Activated T-cell treated with anti-CD3 and anti-CD28 coated beads, Interleukin-2, amount 50 U/mL, for 48 hours (primary cell): ENCODE data around the gene CNN1.

Source experiments
- DNase-seq, 2 experiments: peaks; one replicate each; pipeline ENCODE4 v3.0.0-alpha.2; 2020

Gene CNN1

DNA sequence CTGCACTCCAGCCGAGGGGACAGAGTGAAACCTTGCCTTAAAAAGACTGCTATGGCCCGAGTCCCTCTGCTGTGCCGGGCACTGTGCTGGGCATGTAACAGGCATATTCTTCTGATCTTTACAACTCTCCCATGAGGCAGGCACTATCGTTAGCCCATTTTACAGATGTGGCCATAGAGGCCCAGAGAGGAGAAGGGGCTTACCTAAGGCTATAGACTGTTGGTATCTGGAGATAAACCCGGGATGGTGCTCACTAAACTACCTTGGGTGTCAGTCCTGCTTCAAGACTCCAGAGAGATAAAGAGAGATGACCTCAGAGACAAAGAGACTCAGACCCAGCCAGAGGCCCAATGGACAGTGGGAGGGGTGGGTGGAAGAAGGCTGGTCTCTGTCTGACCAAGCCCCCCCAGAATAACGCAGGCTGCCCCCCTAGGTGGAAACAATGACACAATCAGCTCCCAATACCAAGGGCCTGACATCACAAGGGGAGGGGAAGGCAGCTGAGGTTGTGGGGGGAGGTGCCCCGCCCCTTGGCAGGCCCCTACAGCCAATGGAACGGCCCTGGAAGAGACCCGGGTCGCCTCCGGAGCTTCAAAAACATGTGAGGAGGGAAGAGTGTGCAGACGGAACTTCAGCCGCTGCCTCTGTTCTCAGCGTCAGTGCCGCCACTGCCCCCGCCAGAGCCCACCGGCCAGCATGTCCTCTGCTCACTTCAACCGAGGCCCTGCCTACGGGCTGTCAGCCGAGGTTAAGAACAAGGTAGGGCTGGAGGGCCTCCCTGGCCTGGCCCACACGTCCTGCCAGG, at the start of gene CNN1:
Gene CNN1, plus strand, starts transcription at position 620 of the 805 bp plus-strand sequence. Its CDS starts 77 bp downstream, at position 697.
- DNase-seq, result no peak

DNA sequence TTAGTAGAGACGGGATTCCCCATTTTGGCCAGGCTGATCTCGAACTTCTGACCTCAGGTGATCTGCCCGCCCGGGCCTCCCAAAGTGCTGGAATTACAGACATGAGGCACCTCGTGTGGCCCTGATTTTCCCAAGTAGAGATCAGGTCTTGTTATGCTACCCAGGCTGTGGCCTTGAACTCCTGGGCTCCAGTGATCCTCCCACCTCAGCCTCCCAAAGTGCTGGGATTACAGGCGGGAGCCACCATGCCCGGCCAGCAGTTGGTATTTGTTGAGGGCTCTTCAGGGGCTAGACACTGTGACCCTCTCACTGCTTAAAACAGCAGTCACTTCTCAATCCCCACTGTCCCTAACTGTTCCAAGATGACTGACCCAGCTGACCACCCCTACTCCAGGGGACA, 49.3 kb upstream of the CNN1 start:
- no peak for DNase-seq

DNA sequence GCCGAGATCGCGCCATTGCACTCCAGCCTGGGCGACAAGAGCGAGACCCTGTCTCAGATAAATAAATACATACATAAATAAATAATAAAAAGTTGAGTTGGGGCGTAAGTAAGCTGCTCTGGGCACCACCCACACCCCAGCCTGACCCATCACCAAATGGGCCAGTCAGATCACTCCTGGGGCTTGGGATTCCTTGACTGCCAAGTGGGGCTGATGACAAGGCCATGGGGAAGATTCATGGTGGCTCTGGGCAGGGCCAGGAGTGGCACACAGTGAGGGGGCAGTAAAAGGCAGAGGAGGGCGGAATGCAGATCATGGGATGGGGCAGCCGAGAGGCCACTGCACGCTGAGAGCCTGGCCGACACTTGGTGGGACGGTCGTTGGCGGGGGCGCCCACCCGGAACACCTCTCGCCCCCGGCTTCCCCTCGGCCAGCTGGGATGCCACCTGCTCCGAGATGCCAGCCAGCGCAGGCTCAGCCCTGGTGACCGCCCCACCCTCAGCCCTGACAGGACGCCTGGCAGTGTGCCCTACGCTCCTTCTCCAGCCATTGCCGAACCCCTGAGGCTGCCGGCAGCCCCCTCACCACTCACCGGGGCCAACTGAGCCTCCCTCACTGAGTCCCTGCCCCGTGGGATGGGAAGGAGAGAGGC, 43.9 kb upstream of the CNN1 start:
- DNase-seq, result no peak

DNA sequence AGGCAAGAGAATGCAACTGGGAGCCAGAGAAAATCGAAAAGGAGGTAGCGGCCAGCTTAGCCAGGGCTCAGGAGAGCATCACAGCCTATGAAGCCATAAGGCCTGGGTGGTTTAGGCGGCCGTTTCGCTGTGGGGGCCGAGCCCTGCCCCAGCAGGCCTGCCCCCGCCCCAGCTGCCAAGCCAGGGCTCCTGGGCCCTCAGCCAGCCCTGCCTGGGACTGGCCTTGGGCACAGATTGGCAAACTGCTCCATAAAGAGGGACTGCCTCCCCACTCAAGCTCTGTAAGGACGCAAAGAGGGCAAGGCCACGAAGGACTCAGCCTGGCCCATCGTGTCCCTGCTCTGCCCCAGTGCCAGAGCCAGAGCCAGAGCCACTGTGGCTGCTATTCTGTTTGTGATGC, 43.2 kb upstream of the CNN1 start:
- DNase-seq, result no peak

DNA sequence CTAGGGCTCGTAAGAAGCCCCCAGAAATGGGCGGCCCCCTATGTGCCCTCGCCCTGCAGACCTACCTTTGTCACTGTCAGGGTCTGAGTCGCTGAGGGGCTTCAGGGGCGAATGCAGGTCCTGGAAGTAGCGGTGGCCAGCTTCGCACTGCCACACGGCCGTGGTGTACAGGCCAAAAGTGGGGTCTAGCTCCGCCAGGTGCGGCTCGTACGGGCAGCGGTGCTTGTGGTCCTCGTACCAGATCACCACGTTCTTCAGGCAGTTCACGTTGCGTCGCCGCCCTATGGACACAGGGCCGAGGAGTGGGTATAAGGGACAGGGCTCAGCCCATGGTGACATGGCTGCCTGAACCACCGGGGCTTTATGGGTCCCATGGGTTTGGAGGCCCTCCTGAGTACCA, 42.8 kb upstream of the CNN1 start:
- DNase-seq, result no peak

DNA sequence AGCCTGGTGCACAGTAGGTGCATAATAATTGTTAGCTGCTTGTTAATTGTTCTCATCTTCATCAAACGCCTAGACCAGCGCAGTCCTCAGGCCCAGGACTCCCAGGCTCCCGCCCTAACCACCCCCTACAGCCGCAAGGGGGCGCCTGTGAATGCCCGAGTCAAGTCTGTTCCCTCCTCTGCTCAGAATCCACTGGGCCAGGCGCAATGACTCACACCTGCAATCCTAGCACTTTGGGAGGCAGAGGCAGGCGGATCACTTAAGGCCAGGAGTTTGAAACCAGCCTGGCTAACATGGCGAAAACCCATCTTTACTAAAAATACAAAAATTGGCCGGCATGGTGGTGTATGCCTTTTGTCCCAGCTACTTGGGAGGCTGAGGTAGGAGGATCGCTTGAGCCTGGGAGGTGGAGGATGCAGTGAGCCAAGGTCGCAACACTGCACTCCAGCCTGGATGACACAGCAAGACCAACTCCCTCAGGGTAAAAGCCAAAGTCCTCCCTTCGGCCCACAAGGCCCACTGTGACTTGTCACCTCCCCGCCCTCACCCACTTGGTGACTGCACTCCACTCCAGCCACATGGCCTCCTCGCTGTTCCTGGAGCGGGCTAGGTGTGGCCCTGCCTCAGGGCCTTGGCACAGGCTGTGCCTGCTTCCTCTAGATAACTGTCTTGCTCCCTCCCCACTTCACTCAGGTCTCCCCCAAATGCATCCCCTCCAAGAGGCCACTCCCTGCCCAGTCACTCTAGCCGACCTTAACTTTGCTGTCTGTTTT, 42.1 kb upstream of the CNN1 start:
- DNase-seq, result peak; percentile 82 to 84

DNA sequence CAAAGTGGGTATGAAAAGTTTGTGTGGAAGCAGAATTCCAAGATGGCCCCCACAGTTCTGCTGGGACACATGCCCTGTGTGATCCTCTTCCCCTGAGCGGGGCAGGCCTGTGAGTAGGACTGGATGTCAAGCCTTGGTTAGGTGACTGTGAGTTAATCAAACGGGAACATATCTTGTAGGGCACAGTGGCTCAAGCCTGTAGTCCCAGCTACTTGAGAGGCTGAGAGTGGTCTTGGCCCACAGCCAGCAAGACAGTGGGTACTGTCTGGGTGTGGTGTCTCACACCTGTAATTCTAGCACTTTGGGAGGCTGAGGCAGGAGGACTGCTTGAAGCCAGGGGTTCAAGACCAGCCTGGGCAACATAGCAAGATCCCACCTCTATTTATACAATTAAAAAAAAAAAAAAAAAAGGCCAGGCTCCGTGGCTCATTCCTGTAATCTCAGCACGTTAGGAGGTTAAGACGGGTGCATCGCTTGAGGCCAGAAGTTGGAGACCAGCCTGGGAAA, 39.4 kb upstream of the CNN1 start:
- no peak for DNase-seq

DNA sequence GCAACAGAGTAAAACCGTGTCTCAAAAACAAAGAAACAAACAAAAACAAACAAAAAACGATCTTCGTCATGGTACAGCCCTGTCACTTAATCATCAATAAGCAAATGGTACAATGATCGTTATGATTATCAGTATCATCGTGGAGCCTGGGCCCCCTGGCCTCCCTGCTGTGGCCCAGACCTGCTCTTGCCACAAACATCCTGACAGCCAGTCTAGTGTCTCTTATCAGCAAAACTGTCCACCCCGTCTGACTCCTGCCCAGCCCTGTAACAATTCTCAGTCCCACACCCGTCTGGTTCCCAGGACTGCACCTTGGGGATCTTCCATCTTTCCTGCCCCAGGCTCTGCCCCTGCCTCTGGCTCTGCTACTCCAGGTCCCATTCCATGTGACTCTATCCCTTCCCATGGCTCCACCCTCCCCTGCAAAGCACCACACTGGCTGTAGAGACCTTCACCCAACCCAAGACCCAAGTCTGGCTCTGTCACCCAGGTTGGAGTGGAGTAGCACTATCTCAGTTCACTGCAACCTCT, 38.7 kb upstream of the CNN1 start:
- DNase-seq, result no peak

DNA sequence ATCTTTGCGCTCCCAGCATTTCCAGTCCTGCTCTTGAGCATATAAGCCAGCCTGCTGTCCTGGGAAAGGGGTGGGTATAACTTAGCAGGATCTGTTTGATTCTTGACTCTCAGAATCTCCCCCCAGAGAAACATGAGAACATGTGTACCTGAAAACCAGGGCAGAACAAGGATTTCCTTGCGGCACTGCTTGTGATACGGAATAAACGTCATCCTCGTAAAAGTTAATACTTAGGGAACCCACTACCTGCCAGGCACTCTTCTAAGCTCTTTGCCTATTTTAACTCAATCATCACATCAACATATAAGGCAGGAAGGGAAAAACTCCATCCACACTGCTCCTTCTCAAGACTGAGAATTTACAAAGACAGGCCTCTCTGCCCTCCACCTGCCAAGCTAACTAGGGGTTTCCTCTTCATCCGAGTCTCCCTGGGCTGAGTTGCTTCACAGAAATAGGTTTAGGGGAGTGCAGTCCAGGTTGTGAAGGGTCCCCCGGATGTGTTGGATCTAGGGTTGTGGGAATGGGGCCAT, 34.1 kb upstream of the CNN1 start:
- DNase-seq, result no peak

DNA sequence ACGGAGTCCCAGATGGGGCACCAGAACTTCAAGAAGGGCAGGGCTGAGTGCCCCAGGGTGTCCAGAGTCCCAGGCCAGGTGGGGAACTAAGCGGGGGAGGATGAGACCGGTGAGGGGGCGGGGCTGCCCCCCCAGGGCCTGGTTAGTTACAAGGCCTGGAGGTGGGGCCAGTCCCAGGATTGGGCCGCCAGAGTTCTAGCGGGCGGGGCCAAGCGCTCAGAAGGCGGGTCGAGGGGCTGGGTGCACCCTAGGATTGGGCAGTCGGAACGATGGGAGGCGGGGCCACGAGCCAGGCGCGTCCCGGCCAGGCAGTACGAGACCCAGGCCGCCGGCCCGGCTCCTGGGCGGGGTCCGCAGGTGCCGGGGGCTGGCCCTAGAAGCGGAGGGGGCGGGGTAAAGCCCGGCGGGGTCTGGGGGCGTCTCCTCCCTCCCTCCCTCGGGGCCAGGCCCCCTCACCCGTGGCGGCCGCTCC, 33.6 kb upstream of the CNN1 start:
- DNase-seq, result peak; percentile 99

DNA sequence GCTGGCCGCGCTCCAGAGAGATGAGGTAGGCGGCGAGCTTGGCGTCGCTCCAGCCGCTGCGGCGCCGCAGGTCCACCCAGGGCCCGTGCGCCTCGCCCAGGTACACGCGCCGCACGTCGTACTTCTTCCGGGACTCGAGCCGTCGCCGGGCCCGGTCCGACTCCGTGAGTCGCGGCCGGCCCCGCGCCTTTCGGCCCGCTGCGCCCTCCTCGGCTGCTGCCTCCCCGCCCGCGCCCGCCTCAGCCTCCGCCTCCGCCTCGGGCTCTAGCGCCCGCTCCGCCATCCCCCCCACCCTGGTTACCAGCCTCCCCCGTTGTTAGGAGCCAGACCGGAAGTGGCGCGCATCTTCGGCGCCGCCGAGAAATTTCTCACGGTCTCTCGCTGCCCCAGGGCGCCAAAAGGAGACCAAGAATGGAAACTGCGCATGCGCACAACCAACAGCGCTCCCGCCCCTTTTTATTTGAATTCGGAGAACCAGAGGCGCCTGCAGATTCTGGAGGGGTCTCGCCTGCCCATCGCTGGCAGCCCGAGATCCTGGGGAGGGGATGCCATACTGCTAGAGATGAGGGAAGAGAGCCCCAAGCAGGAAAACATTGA, 33.0 kb upstream of the CNN1 start, which contains the start of gene ZNF653:
Gene ZNF653, minus strand, starts transcription at position 336 of the 597 bp plus-strand sequence. Its CDS starts 53 bp downstream, at position 283.
- DNase-seq, result peak; percentile 96 to 97

DNA sequence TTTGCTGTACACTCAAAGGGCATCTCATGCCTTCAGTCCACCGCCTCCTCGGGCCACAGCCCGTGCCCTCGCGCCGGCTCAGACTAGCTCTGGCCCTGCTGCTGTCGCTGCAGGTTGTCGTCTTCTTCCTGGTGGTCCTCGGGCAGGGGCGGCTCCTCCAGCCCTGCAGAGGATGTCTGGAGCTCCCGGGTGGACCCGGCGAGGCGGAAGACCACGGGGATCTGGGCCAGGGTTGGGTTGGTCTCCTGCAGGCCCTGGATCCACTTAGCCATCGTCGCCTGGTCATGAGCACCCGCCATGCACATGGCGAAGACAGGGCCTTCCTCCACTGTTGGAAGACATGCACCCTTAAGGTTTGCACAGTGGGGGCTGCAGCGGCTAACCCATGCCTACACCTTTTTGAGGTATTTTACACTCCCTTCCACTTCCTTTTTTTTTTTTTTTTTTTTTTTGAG, 32.5 kb upstream of the CNN1 start:
- no peak for DNase-seq

DNA sequence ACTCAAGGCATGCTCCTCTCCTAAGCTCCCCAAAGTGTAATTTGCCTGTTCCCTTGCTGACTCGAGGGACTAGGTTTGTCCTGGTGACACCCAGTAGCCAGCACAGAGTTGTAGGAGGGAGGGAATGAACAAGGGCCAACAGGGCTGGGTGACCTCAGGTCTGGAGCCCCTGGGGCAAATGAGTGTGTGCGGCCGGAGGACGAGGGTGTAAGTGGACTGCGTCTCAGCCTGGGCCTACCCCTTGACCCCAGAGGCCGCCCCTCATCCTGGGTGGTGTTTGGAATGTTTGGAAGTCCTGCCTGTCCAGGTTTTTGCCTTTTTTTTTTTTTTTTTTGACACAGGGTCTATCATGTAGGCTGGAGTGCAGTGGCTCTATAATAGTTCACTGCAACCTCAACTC, 31.7 kb upstream of the CNN1 start:
- no peak for DNase-seq

DNA sequence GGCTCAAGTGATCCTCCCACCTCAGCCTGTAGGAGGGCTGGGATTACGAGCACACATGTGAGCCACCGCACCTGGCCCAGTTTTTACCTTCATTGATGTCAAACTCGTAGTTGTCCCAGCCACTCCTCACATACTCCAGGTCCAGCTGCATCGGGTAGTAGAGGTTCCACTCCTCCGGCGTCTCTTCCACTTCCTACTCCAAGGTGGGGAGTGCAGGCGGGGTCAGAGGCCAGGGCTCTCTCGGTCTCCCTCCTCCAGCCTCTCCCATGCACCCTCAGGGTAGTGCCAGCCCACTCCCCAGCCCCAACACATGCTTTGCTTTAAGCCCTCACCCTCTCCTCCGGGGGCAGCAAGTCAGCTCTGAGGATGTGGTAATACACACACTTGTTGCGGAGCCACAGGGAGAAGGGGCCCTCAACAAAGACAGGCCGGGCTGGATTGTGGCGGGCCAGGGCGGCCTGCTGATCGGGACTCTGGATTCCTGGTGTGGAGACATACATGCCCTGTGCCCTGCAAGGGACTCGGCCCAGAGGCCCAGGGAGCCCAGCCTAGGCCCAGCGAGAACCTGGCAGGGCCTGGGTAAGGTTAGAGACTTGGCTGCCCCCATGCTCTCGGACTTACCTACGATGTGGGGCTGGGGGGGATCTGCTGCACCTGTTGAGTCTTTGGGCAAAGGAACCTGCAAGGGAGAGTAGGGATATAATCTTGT, 31.1 kb upstream of the CNN1 start:
- DNase-seq, result no peak

DNA sequence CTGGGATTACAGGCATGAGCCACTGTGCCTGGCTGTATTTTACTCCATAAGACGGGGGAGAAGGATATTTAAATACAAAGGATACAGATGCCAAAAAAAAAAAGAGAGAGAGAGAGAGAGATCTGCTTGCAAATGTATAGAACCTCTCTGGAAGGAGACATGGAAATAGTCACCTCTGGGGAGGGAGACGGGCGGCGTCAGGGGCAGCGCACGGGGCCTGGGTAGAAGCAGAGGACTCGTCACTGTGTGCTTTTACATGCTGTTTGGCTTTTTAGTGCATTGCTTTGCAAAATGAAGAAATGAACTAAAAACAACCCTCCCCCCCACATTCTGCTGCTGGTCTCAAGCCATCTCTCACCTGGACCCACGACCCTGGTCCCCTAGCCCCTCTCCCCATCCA, 28.2 kb upstream of the CNN1 start:
- no peak for DNase-seq

DNA sequence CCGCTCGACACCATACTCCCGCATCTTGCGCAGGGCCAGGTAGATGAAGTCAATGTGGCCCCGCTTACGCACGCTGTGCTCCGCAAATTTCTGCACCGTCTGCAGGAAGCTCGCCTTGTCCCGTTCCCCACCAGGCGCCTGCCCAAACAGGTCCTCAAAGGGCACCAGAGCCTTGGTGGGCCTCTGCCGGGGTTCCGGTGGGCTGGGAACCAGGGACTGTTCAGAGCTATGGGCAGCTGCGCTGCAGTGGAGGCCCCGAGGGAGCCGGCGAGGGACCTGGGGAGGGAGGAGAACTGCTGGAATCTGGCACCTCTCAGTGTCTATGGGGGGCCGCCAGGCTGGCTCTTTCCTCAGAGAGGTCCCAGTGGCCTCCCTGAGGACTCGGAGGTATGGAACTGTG, 24.7 kb upstream of the CNN1 start:
- DNase-seq, result no peak

DNA sequence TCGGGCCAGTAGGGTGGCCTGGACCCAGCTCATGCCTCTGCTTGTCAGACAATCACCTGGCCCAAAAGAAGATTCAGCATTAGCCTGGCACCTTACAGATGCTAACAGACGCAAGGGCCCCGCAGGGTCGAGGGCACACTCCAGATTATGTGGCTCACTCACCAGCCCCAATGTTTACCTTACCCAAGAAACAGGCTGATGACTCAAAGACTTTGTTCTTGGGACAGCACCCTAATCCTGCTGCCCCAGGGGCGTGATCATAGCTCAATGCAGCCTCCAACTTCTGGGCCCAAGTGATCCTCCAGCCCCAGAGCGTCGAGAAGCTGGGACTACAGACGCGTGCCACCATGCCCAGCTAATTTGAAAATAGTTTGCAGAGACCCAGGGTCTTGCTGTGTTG, 19.5 kb upstream of the CNN1 start:
- DNase-seq, result no peak

DNA sequence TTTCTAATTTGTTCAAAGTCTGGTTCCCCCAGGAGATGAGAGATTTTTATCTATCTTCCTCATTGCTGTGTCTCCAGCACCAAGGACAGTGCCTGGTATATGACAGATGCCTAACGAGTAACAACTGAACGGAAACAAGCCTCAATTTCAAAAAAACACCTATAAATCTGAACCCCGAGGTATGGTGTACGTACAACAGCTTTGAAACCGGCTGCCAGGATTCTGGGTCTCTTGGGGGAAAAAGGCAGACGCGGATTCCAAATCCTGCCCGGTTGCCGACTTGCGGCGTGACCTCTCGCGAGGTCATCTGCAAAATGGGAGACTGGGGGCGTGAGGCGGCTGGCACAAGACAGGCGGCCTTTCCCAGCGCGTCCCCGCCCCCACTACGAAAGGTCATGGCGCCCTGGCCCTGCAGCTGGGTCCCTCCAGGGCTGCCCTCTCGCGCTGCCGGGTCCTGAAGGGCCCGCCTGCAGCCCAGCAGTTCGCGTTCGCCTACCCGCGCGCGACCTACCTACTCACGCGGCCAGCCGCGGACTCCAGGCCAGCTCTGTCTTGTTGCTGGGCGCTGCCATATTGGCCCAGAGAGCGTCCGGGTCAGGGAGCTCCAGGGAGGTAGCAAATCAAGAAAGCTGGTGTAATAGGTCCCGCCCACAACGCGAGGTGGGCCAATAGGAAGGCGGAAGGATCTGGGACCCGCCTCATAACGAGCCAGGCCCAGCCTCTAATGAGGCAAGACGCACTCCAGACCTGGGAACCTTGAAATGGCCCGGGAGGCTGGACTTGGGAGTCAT, 9.9 kb upstream of the CNN1 start, which contains the start of gene ECSIT:
Gene ECSIT, minus strand, starts transcription at position 584 of the 791 bp plus-strand sequence. CDS start 9,964 bp downstream, outside the sequence.
- peak; percentile 96 for DNase-seq

DNA sequence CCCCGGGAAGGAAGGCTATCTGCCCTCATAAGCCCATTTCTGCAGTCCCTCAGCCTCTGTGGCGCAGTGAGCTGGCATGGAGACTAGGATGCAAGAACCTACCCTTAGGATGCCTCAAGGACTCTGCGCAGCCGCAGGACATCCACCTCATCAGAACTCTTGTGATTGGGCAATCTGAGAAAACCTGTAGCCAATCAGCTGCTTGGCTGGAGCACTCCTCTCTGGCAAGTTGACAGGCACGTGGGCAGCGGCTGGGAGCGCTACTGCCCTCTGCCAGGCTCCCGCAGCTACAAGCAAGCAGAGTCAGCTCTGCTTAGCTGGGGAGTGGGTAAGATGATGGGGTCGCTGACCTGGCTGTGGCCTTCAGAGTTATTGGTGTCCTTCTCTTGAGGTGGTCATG, 8.2 kb upstream of the CNN1 start:
- DNase-seq, result peak; percentile 63 to 73

DNA sequence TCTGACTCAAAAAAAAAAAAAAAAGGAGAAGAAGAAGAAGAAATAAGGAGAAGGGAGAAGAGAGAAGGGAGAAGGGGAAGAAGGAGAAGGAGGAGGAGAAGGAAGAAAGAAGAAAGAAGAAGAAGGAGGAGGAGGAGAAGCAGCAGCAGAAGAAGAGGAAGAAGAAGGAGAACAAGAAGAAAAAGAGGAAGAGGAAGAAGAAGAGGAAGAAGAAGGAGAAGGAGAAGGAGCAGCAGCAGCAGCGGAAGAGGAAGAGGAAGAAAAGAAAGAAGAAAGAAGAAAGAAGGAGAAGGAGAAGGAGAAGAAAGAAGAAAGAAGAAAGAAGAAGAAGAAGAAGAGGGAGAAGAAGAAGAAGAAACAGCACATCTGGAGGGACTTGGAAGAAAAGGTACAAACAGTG, 4.1 kb upstream of the CNN1 start:
- DNase-seq, result no peak

DNA sequence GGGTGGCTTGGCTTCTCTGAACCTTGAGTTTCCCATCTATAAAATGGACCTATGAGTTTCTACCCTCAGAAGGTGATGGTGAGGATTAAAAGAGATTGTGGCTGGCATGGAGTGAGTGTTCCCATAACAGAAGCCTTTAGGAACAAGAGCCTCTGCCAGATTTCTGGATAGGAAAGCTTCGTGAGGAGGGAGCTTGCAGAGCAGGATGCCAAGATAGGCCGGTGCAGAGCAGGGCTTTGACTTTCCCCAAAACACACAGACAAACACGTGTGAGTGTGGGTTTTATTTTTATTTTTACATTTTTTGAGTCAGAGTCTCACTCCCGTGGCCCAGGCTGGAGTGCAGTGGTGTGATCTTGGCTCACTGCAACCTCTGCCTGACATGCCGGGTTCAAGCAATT, 3.7 kb upstream of the CNN1 start:
- DNase-seq, result no peak
